Measurements from ENCODE around the gene MAGT1.
A peak's percentile ranks its signal among the peaks of the same experiment; 100 is the strongest.
"Not testable (repeated sequence)": the region's sequence is repeated elsewhere in the genome, so short reads cannot be mapped to it uniquely, and the experiment has no call there.

MAGT1 gene

DNA sequence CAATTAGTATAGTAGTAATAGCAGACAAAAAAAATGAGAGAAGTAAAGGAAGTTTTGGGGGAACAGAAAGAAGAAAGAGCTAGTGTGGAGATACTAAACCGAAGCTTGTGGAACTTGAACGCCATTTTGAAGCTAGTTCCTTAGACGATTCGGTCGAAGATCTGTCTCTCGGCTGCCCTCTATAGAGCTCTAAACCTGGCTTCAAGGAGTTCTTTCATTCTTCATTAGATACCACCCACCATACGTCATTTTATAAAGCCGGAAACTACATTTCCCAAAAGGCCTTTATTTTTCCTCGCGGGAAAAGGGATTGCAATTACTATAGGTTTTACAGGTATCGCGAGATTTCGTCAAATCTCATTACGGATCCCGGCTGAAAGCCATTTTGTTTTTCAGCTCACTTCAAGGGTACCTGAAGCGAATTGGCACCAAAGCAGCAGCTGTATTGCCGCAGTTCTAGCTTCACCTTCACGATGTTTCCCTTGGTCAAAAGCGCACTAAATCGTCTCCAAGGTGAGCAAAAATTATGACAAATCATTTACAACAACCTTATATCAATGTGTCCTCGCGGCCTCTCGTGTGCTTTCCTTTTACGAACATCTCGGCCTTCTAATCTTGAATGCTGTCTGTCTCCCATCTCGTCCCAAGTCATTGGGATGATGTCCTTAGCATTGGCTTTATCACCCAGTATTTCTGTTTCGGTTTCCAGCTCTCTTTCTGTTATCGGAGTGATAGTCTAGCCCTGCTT lies 4.0 kb upstream of the MAGT1 start, which contains the start of gene COX7B:
Gene COX7B, plus strand, starts transcription at position 388 of the 748 bp plus-strand sequence. Its CDS starts 86 bp downstream, at position 474.
- peaks cover 46% of the 10 kb centered on the region for H3K79me2 ChIP-seq (ENCODE audit: low read length)
- peak within 1 kb of the TSS; percentile 90 for H3K9ac ChIP-seq (ENCODE audit: low read length)
- TF ChIP-seq, protein P1, sequence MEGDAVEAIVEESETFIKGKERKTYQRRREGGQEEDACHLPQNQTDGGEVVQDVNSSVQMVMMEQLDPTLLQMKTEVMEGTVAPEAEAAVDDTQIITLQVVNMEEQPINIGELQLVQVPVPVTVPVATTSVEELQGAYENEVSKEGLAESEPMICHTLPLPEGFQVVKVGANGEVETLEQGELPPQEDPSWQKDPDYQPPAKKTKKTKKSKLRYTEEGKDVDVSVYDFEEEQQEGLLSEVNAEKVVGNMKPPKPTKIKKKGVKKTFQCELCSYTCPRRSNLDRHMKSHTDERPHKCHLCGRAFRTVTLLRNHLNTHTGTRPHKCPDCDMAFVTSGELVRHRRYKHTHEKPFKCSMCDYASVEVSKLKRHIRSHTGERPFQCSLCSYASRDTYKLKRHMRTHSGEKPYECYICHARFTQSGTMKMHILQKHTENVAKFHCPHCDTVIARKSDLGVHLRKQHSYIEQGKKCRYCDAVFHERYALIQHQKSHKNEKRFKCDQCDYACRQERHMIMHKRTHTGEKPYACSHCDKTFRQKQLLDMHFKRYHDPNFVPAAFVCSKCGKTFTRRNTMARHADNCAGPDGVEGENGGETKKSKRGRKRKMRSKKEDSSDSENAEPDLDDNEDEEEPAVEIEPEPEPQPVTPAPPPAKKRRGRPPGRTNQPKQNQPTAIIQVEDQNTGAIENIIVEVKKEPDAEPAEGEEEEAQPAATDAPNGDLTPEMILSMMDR (IDR thresholded peaks at IDR 0.05; ENCODE audit: low read depth, low read length): peak; percentile 48
- no peak for TF ChIP-seq EZH2phosphoT487 (IDR thresholded peaks at IDR 0.05; ENCODE audit: low read depth)
- no peaks in the 10 kb centered on the region for H4K20me1 ChIP-seq (ENCODE audit: insufficient read depth, low read length)
- H3K27ac ChIP-seq (ENCODE audit: low read length): peak within 1 kb of the TSS; percentile 85
- H3K4me2 ChIP-seq (ENCODE audit: low read length): peak within 1 kb of the TSS; percentile 85
- peaks cover 23% of the 10 kb centered on the region for H3K36me3 ChIP-seq (replicated peaks; ENCODE audit: low read depth, low read length)
- H3K9me3 ChIP-seq (ENCODE audit: insufficient read depth, low read length): no peaks in the 10 kb centered on the region
- H3K4me3 ChIP-seq (ENCODE audit: low read length): peak within 1 kb of the TSS; percentile 100
- H2AFZ ChIP-seq (ENCODE audit: low read depth, low read length): peak within 1 kb of the TSS; percentile 26; the same call in 1 of the 2 replicates
- no peaks in the 10 kb centered on the region for H3K27me3 ChIP-seq (ENCODE audit: low read depth, low read length)
- peaks cover 11% of the 10 kb centered on the region for H3K4me1 ChIP-seq (ENCODE audit: low read length)

DNA sequence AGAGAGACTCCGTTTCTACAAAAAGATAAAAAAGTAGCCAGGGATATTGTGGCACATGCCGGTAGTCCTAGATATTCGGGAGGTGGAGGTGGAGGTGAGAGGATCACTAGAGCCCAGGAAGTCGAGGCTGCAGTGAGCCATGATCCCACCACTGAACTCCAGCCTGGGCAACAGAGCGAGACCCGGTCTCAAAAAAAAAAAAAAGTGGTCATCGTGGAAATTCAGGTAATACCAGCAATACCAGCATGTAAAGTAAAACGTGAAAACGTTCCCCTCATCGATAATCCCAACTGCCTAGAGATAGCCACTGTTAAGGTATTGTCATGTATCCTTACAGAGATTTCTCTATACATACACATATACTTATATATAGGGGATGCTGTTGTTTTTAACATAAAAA lies 1.5 kb downstream of the MAGT1 start:
- H3K36me3 ChIP-seq (replicated peaks; ENCODE audit: low read depth, low read length): peaks cover 9% of the 10 kb centered on the region
- H3K9me3 ChIP-seq (ENCODE audit: insufficient read depth, low read length): no peaks in the 10 kb centered on the region
- peaks cover 12% of the 10 kb centered on the region for H4K20me1 ChIP-seq (ENCODE audit: insufficient read depth, low read length)
- no peaks in the 10 kb centered on the region for H3K27me3 ChIP-seq (ENCODE audit: low read depth, low read length)
- H3K4me2 ChIP-seq (ENCODE audit: low read length): peak overlapping the region; percentile 74
- H3K27ac ChIP-seq (ENCODE audit: low read length): no peak overlapping the region
- H3K9ac ChIP-seq (ENCODE audit: low read length): peak overlapping the region; percentile 97
- H3K79me2 ChIP-seq (ENCODE audit: low read length): peaks cover 60% of the 10 kb centered on the region
- peak overlapping the region; percentile 99 for H3K4me3 ChIP-seq (ENCODE audit: low read length)
- H3K4me1 ChIP-seq (ENCODE audit: low read length): peaks cover 12% of the 10 kb centered on the region
- no peak overlapping the region for H2AFZ ChIP-seq (ENCODE audit: low read depth, low read length)
- TF ChIP-seq, protein P1 (IDR thresholded peaks at IDR 0.05; ENCODE audit: low read depth, low read length): no peak
- TF ChIP-seq EZH2phosphoT487 (IDR thresholded peaks at IDR 0.05; ENCODE audit: low read depth): no peak

DNA sequence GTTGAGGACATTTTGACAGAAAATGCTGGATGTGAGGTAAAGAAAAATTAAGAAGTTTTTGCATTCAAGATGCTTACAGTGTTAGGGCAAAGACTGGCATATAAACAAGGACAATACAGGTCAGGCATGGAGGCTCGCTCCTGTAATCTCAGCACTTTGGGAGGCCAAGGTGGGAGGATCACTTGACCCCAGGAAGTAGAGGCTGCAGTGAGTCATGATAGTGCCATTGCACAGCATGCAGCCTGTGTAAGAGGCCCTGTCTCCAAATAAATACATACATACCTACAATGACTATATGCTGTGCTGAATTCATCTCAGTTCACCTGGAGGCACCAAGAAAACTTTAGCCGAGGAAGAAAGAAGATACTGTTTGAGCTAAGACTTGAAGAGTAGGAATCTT lies 2.3 kb downstream of the MAGT1 start:
- Histone ChIP-seq H3K4me2 (ENCODE audit: low read length) (no peak overlapping the region), H3K9ac (ENCODE audit: low read length) (no peak overlapping the region), H3K4me3 (ENCODE audit: low read length) (no peak overlapping the region), H4K20me1 (ENCODE audit: insufficient read depth, low read length) (peaks cover 12% of the 10 kb centered on the region), H3K79me2 (ENCODE audit: low read length) (peaks cover 68% of the 10 kb centered on the region), H3K27me3 (ENCODE audit: low read depth, low read length) (no peaks in the 10 kb centered on the region), H3K4me1 (ENCODE audit: low read length) (peaks cover 12% of the 10 kb centered on the region), H2AFZ (ENCODE audit: low read depth, low read length) (no peak overlapping the region), H3K27ac (ENCODE audit: low read length) (no peak overlapping the region), H3K36me3 (replicated peaks; ENCODE audit: low read depth, low read length) (peaks cover 9% of the 10 kb centered on the region), H3K9me3 (ENCODE audit: insufficient read depth, low read length) (no peaks in the 10 kb centered on the region)
- TF ChIP-seq EZH2phosphoT487 (IDR thresholded peaks at IDR 0.05; ENCODE audit: low read depth): no peak
- TF ChIP-seq, protein P1 (IDR thresholded peaks at IDR 0.05; ENCODE audit: low read depth, low read length): no peak

DNA sequence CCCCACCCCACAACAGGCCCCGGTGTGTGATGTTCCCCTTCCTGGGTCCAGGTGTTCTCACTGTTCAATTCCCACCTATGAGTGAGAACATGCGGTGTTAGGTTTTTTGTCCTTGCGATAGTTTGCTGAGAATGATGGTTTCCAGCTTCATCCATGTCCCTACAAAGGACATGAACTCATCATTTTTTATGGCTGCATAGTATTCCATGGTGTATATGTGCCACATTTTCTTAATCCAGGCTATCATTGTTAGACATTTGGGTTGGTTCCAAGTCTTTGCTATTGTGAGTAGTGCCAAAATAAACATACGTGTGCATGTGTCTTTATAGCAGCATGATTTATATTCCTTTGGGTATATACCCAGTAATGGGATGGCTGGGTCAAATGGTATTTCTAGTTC lies 13.8 kb downstream of the MAGT1 start:
- H3K27me3 ChIP-seq (ENCODE audit: low read depth, low read length); H3K27ac ChIP-seq (ENCODE audit: low read length); H3K9ac ChIP-seq (ENCODE audit: low read length); H3K36me3 ChIP-seq (replicated peaks; ENCODE audit: low read depth, low read length); H3K9me3 ChIP-seq (ENCODE audit: insufficient read depth, low read length); H4K20me1 ChIP-seq (ENCODE audit: insufficient read depth, low read length); H2AFZ ChIP-seq (ENCODE audit: low read depth, low read length); H3K4me2 ChIP-seq (ENCODE audit: low read length); H3K4me3 ChIP-seq (ENCODE audit: low read length); H3K4me1 ChIP-seq (ENCODE audit: low read length): not testable (repeated sequence)
- peaks cover 47% of the 10 kb centered on the region for H3K79me2 ChIP-seq (ENCODE audit: low read length)
